ENCODE measurements around the gene RELB.

- no peak for TF ChIP-seq CTCF (conservative IDR thresholded peaks at IDR 0.05; ENCODE audit: low read length)
- TF ChIP-seq EZH2phosphoT487 (IDR thresholded peaks at IDR 0.05; ENCODE audit: borderline replicate concordance), result no peak
Observed at GRCh38 chr19:44990459-44990858, 10.8 kb upstream of the RELB start.

All from Loucy (cell line).